Transverse colon (tissue), 4 donors: ENCODE data around the gene AGK. TPM values are rescaled to one million over a fixed set of nuclear protein-coding genes. Genes with fewer than 3 reads are reported as not detected.
"Not testable (repeated sequence)": the region's sequence is repeated elsewhere in the genome, so short reads cannot be mapped to it uniquely, and the experiment has no call there.

Experiments
- DNase-seq: peaks from one replicate; pipeline ENCODE4 v3.0.0-alpha.2; 2019
- H3K27ac ChIP-seq, 4 donors: fragments of 200-600 bp; sonication (generic); 2 replicates each; pipeline ENCODE4 v1.5.1; 2016 to 2018; ENCODE audit warnings: inconsistent platforms in 4 of 4
- H3K27me3 ChIP-seq: fragments of 200-600 bp; sonication (generic); 2 replicates; pipeline ENCODE4 v1.5.1; 2017; ENCODE audit warnings: inconsistent platforms
- H3K36me3 ChIP-seq, 4 donors: fragments of 200-600 bp; sonication (generic); 2 replicates each; pipeline ENCODE4 v1.5.1; 2017 to 2019; ENCODE audit warnings: inconsistent platforms in 4 of 4
- H3K4me1 ChIP-seq, 4 donors: fragments of 200-600 bp; sonication (generic); 2 replicates each; pipeline ENCODE4 v1.5.1; 2017 to 2020; ENCODE audit warnings: inconsistent platforms in 4 of 4
- H3K4me3 ChIP-seq, 4 donors: fragments of 200-600 bp; sonication (generic); 1 replicate in 1 of 4; 2 replicates in 3 of 4; pipeline versions ENCODE4 v1.5.1 to v1.6.1; 2017 to 2019; ENCODE audit warnings: inconsistent platforms in 4 of 4
- H3K9me3 ChIP-seq, 2 donors: fragments of 200-600 bp; sonication (generic); 2 replicates each; pipeline ENCODE4 v1.5.1; 2017 to 2019; ENCODE audit warnings: inconsistent platforms in 2 of 2
- EP300 ChIP-seq: sonication (generic); formaldehyde crosslinking; IDR thresholded peaks from one replicate; pipeline ENCODE4 v1.6.1; 2017; ENCODE audit warnings: antibody characterized with exemption, low read depth
- POLR2A ChIP-seq: fragments of 450-650 bp; IDR thresholded peaks from one replicate; pipeline ENCODE4 v1.6.1; 2016; ENCODE audit warnings: antibody characterized with exemption, mild to moderate bottlenecking, moderate library complexity
- POLR2AphosphoS5 ChIP-seq, 3 donors: sonication (generic); formaldehyde crosslinking; IDR thresholded peaks; one replicate each; pipeline ENCODE4 v1.6.1; 2016; ENCODE audit warnings: antibody characterized with exemption in 3 of 3
- WGBS, 2 donors: methylation state at CpG; one replicate each; pipeline ENCODE4 v1.1.5; 2018; ENCODE audit warnings: low coverage in 1 of 2; 5-methylcytosine and 5-hydroxymethylcytosine counted together
- in situ Hi-C, 4 donors: fragments of 200-750 bp; cut with MboI; loops; one replicate each; pipeline versions ENCODE4 v1.15.0 to v1.15.1; 2017; ENCODE audit warnings: low sequenced_read_pairs in 3 of 4, low pct_ligation_motif_present in 1 of 4, low pct_unique_long_range_greater_than_20kb in 1 of 4
- intact Hi-C: fragments of 100-400 bp; cut with DNase I; formaldehyde crosslinking; loops from one replicate; pipeline ENCODE4 v1.15.1; 2023; ENCODE audit warnings: low total_unique reads
- total RNA-seq, 4 donors: library from RNA; depleted of rRNA; stranded (reverse); fragments of >200 nt; gene quantifications; one replicate each; pipeline ENCODE4 v1.1.0, GENCODE V29; 2016
- TF ChIP-seq, protein P1 (sequence below), 5 experiments: fragments of 200-600 bp in 3 of 5; fragments of 450-650 bp in 2 of 5; sonication (generic) in 3 of 5; IDR thresholded peaks; 1 replicate in 2 of 5; 2 replicates in 3 of 5; pipeline ENCODE4 v1.5.1; 2016 to 2017; ENCODE audit warnings: antibody characterized with exemption in 5 of 5, inconsistent platforms in 3 of 5, mild to moderate bottlenecking in 2 of 5, moderate library complexity in 1 of 5

Gene AGK
- total RNA-seq, 4 donors from 2014 or later, result 5.4 to 22.8 (median 19.1) TPM

DNA sequence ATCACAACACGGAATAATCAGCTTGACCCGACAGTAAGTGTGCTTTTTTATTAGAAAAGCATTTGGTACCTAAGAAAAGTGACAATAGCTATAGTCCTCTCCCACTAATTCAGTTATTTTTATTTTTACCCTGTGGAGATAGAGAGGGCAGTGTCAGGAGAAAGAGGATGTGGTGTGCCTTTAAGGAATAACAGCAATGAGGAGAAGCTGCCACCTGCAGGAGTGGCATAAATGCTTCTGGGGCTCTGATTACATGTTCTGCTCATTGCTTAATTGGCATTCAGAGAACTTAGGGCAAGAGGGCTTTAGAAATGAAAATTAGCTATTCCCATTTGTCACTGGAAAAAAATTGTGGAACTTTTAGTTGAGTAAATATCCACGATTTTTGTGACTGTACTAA lies 90.7 kb downstream of the AGK start:
- intact Hi-C loops (no loop called here), in situ Hi-C loops (no loop called here)
- Histone ChIP-seq H3K27ac (no peak overlapping the region), H3K4me1 (no peaks in the 10 kb centered on the region), H3K4me3 (no peak overlapping the region), H3K9me3 (no peaks in the 10 kb centered on the region), H3K36me3 (peaks cover 0 to 12% (median 0%) of the 10 kb centered on the region in 4 donors), H3K27me3 (no peaks in the 10 kb centered on the region)
- 92 to 96% methylated on average over 3 of the region's 3 CpGs for WGBS, 2 donors
- DNase-seq, result no peak
- TF ChIP-seq EP300, result no peak
- no peak for TF ChIP-seq POLR2A
- TF ChIP-seq, protein P1, sequence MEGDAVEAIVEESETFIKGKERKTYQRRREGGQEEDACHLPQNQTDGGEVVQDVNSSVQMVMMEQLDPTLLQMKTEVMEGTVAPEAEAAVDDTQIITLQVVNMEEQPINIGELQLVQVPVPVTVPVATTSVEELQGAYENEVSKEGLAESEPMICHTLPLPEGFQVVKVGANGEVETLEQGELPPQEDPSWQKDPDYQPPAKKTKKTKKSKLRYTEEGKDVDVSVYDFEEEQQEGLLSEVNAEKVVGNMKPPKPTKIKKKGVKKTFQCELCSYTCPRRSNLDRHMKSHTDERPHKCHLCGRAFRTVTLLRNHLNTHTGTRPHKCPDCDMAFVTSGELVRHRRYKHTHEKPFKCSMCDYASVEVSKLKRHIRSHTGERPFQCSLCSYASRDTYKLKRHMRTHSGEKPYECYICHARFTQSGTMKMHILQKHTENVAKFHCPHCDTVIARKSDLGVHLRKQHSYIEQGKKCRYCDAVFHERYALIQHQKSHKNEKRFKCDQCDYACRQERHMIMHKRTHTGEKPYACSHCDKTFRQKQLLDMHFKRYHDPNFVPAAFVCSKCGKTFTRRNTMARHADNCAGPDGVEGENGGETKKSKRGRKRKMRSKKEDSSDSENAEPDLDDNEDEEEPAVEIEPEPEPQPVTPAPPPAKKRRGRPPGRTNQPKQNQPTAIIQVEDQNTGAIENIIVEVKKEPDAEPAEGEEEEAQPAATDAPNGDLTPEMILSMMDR (IDR thresholded peaks at IDR 0.05), result no peak
- TF ChIP-seq POLR2AphosphoS5 (IDR thresholded peaks at IDR 0.05), result no peak

DNA sequence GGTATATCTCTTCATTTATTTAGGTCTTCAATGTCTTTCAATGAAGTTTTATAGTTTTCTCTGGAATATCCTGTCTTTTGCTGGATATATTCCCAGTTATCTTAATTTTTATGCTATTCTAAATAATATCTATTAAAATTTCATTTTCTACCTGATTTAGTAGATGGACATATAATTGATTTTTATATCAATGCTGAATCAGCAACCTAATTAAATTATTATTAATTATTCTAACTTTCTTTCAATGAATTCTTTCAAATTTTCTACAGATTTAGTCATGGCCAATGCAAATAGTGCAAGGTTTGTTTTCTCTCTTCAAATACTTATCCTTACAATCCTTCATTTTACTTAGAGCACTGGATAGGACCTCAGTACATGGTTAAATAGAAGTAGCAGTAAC lies 94.0 kb downstream of the AGK start:
- in situ Hi-C loops (no loop called here), intact Hi-C loops (no loop called here)
- Histone ChIP-seq H3K4me1 (peaks cover 0 to 10% (median 1%) of the 10 kb centered on the region in 4 donors), H3K27ac (no peak overlapping the region), H3K4me3 (no peak overlapping the region), H3K27me3 (no peaks in the 10 kb centered on the region), H3K9me3 (no peaks in the 10 kb centered on the region), H3K36me3 (peaks cover 0 to 12% (median 0%) of the 10 kb centered on the region in 4 donors)
- no peak for DNase-seq
- TF ChIP-seq POLR2A, result no peak
- no peak for TF ChIP-seq EP300
- TF ChIP-seq, protein P1 (IDR thresholded peaks at IDR 0.05), result no peak
- TF ChIP-seq POLR2AphosphoS5 (IDR thresholded peaks at IDR 0.05), result no peak

DNA sequence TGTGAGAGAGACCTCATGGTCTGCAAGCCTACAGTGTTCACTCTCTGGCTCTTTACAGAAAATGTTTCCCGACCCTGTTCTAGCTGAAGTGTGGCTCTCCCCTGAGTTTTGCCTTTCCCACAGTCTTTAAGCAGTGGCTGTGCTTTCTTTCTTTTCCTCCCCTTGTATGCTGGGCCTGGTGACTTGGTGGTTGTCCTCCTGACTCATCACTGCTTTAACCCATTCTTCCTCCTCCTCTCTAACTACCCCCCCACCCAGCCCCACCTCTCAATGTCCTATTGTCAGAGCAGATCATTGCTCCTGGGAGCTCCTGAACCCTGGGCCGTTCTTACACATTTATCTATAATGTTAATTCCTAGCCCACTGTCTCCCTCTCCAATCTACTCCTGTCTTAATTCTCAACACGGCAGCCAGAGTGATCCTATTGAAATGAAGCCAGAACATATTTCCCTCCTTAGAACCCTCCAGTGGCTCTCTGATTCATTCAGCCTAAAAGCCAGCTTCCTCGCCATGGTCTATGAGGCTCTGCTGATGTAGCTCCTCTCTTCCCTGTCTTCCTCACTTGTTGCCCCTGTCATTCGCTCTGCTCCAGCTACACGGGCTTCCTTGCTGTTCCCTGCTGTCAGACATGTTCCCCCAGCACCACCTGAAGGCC lies 95.7 kb downstream of the AGK start:
- no peak overlapping the region for H3K4me3 ChIP-seq
- H3K27me3 ChIP-seq, result no peaks in the 10 kb centered on the region
- intact Hi-C loops, result no loop called here
- no peak overlapping the region for H3K27ac ChIP-seq
- H3K36me3 ChIP-seq, result peaks cover 0 to 10% (median 0%) of the 10 kb centered on the region in 4 donors
- H3K4me1 ChIP-seq, result peaks cover 0 to 11% (median 3%) of the 10 kb centered on the region in 4 donors
- DNase-seq, result no peak
- H3K9me3 ChIP-seq, result no peaks in the 10 kb centered on the region
- in situ Hi-C loops, result no loop called here
- 84 to 92% methylated on average over 6 of the region's 6 CpGs for WGBS, 2 donors
- no peak for TF ChIP-seq EP300
- TF ChIP-seq POLR2A, result no peak
- TF ChIP-seq, protein P1 (IDR thresholded peaks at IDR 0.05), result no peak
- no peak for TF ChIP-seq POLR2AphosphoS5 (IDR thresholded peaks at IDR 0.05)

DNA sequence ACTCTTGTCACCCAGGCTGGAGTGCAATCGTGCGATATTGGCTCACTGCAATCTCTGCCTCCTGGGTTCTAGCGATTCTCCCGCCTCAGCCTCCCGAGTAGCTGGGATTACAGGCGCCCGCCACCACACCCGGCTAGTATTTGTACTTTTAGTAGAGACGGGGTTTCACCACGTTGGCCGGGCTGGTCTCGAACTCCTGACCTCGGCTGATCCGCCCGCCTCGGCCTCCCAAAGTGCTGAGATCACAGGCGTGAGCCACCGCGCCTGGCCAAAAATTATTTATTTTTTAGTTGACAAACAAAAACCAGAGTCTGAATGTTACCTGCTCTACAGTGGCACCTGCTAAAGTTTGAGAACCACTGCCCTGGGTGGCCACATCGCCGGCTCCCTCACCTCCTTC lies 96.5 kb downstream of the AGK start:
- DNase-seq, H3K27me3 ChIP-seq, H3K9me3 ChIP-seq, intact Hi-C loops, in situ Hi-C loops, H3K4me3 ChIP-seq, H3K36me3 ChIP-seq, H3K27ac ChIP-seq: not testable (repeated sequence)
- 92 to 96% methylated on average over 4 to 21 of the region's 21 CpGs for WGBS, 2 donors
- H3K4me1 ChIP-seq, result peaks cover 0 to 11% (median 3%) of the 10 kb centered on the region in 4 donors
